ENCODE measurements around the gene CDC42EP2.

CDC42EP2 gene

GRCh38 chr11:65293909-65294381 is 20.7 kb upstream of the CDC42EP2 start:
- H3K36me3 ChIP-seq (ENCODE audit: control insufficient read depth, insufficient read depth, low read length): peaks cover 42% of the 10 kb centered on the region
- no peak for TF ChIP-seq CTCF (IDR thresholded peaks at IDR 0.05; ENCODE audit: insufficient read depth, low read length, poor library complexity, severe bottlenecking)
- no peak overlapping the region for H3K4me3 ChIP-seq (replicated peaks; ENCODE audit: low read depth, low read length)
- DNase-seq (ENCODE audit: extremely low read depth, insufficient read length): no peak
- H3K27me3 ChIP-seq (replicated peaks; ENCODE audit: control insufficient read depth, insufficient read depth, low read length): no peaks in the 10 kb centered on the region

GRCh38 chr11:65295001-65295400 is 19.7 kb upstream of the CDC42EP2 start:
- no peak for DNase-seq (ENCODE audit: extremely low read depth, insufficient read length)
- peaks cover 42% of the 10 kb centered on the region for H3K36me3 ChIP-seq (ENCODE audit: control insufficient read depth, insufficient read depth, low read length)
- TF ChIP-seq CTCF (IDR thresholded peaks at IDR 0.05; ENCODE audit: insufficient read depth, low read length, poor library complexity, severe bottlenecking): no peak
- no peaks in the 10 kb centered on the region for H3K27me3 ChIP-seq (replicated peaks; ENCODE audit: control insufficient read depth, insufficient read depth, low read length)
- H3K4me3 ChIP-seq (replicated peaks; ENCODE audit: low read depth, low read length): no peak overlapping the region

GRCh38 chr11:65295571-65296341 is 18.9 kb upstream of the CDC42EP2 start:
- peaks cover 42% of the 10 kb centered on the region for H3K36me3 ChIP-seq (ENCODE audit: control insufficient read depth, insufficient read depth, low read length)
- H3K4me3 ChIP-seq (replicated peaks; ENCODE audit: low read depth, low read length): no peak overlapping the region
- no peak for TF ChIP-seq CTCF (IDR thresholded peaks at IDR 0.05; ENCODE audit: insufficient read depth, low read length, poor library complexity, severe bottlenecking)
- no peaks in the 10 kb centered on the region for H3K27me3 ChIP-seq (replicated peaks; ENCODE audit: control insufficient read depth, insufficient read depth, low read length)
- DNase-seq (ENCODE audit: extremely low read depth, insufficient read length): no peak

- TF ChIP-seq CTCF (IDR thresholded peaks at IDR 0.05; ENCODE audit: insufficient read depth, low read length, poor library complexity, severe bottlenecking): no peak
- Histone ChIP-seq H3K4me3 (replicated peaks; ENCODE audit: low read depth, low read length) (no peak overlapping the region), H3K27me3 (replicated peaks; ENCODE audit: control insufficient read depth, insufficient read depth, low read length) (no peaks in the 10 kb centered on the region), H3K36me3 (ENCODE audit: control insufficient read depth, insufficient read depth, low read length) (peaks cover 37% of the 10 kb centered on the region)
- no peak for DNase-seq (ENCODE audit: extremely low read depth, insufficient read length)
Measured at GRCh38 chr11:65297026-65297672, 17.5 kb upstream of the CDC42EP2 start.

- TF ChIP-seq CTCF (IDR thresholded peaks at IDR 0.05; ENCODE audit: insufficient read depth, low read length, poor library complexity, severe bottlenecking): no peak
- DNase-seq (ENCODE audit: extremely low read depth, insufficient read length): no peak
- H3K36me3 ChIP-seq (ENCODE audit: control insufficient read depth, insufficient read depth, low read length): peaks cover 34% of the 10 kb centered on the region
- H3K27me3 ChIP-seq (replicated peaks; ENCODE audit: control insufficient read depth, insufficient read depth, low read length): no peaks in the 10 kb centered on the region
- H3K4me3 ChIP-seq (replicated peaks; ENCODE audit: low read depth, low read length): no peak overlapping the region
Measured at GRCh38 chr11:65298131-65298535, 16.5 kb upstream of the CDC42EP2 start.
